ENCODE data around the gene MSANTD3. TPM values are rescaled to one million over a fixed set of nuclear protein-coding genes. Genes with fewer than 3 reads are reported as not detected.

The MSANTD3 gene
- total and polyA plus RNA-seq, 2 of the 13 experiments (the other 11 are each of a cell fraction or from before 2014, with no cell fraction given): 10.1 to 19.2 TPM

DNA sequence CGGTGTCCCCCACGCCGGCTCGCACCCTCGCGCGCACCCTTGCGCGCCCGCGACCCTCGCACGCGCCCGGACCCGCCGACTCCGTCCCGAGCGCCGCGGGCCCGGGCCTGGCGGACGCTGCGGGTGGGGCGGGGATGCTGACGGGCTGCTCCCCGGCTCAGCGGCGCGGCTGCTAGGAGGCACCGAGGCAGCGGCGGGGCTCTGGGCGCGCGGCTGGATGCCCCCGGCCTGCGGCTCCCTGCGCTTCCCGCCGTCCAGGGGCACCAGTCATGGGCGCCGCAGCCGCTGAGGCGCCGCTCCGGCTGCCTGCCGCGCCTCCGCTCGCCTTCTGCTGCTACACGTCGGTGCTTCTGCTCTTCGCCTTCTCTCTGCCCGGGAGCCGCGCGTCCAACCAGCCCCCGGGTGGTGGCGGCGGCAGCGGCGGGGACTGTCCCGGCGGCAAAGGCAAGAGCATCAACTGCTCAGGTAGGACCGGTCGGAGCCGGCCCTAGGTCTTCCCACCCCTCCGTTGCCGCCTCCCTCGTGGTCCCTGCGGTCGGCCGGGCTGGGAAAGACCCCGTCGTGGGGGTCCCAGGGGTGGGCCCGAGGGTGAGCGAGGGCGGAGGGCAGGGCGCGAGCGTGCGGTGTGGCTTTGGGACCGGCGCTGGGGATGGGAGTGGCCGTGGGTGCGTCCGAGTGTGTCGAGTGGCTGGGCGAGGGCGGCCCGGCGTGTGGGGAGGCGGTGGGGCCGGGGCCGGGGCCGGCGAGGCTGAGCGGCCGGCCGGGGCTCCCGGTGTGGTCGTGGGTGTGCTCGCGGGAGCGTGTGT is 46.5 kb downstream of the MSANTD3 start (continued):
- no peak for TF ChIP-seq ZBTB38 (CRISPR knock-in tag; IDR thresholded peaks at IDR 0.05)
- no peak for TF ChIP-seq ZBTB21 (CRISPR knock-in tag; IDR thresholded peaks at IDR 0.05)
- peak; percentile 98 for TF ChIP-seq ZNF777 (CRISPR knock-in tag; IDR thresholded peaks at IDR 0.05)
- TF ChIP-seq ZNF614 (CRISPR knock-in tag; IDR thresholded peaks at IDR 0.05; ENCODE audit: borderline replicate concordance): no peak
- TF ChIP-seq SATB2 (CRISPR knock-in tag; IDR thresholded peaks at IDR 0.05): no peak
- TF ChIP-seq ZNF709 (CRISPR knock-in tag; IDR thresholded peaks at IDR 0.05): 0 out of 2 replicates have a peak, but pooled peaks have one; percentile 53
- TF ChIP-seq, protein P1, sequence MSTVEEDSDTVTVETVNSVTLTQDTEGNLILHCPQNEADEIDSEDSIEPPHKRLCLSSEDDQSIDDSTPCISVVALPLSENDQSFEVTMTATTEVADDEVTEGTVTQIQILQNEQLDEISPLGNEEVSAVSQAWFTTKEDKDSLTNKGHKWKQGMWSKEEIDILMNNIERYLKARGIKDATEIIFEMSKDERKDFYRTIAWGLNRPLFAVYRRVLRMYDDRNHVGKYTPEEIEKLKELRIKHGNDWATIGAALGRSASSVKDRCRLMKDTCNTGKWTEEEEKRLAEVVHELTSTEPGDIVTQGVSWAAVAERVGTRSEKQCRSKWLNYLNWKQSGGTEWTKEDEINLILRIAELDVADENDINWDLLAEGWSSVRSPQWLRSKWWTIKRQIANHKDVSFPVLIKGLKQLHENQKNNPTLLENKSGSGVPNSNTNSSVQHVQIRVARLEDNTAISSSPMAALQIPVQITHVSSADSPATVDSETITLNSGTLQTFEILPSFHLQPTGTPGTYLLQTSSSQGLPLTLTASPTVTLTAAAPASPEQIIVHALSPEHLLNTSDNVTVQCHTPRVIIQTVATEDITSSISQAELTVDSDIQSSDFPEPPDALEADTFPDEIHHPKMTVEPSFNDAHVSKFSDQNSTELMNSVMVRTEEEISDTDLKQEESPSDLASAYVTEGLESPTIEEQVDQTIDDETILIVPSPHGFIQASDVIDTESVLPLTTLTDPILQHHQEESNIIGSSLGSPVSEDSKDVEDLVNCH (CRISPR knock-in tag; IDR thresholded peaks at IDR 0.05): no peak
- TF ChIP-seq FOSL2 (CRISPR knock-in tag; IDR thresholded peaks at IDR 0.05): no peak
- TF ChIP-seq RFX1 (IDR thresholded peaks at IDR 0.05): no peak
- TF ChIP-seq TBL1XR1 (IDR thresholded peaks at IDR 0.05; ENCODE audit: borderline replicate concordance, low read length, partially characterized antibody): no peak
- TF ChIP-seq RBM39 (IDR thresholded peaks at IDR 0.05; ENCODE audit: low read depth, low read length, poor library complexity, severe bottlenecking): no peak
- no peak; the same call in 1 of the 2 replicates for TF ChIP-seq HNF4G (IDR thresholded peaks at IDR 0.05; ENCODE audit: borderline replicate concordance, low read depth, low read length)
- no peak for TF ChIP-seq HNF4G (CRISPR knock-in tag; IDR thresholded peaks at IDR 0.05; ENCODE audit: borderline replicate concordance, low read depth)
- TF ChIP-seq MIXL1 (CRISPR knock-in tag; IDR thresholded peaks at IDR 0.05): no peak
- TF ChIP-seq ZNF329 (CRISPR knock-in tag; IDR thresholded peaks at IDR 0.05; ENCODE audit: low read depth): no peak
- no peak for TF ChIP-seq MYC (CRISPR knock-in tag; IDR thresholded peaks at IDR 0.05; ENCODE audit: borderline replicate concordance)
- TF ChIP-seq, protein P2, sequence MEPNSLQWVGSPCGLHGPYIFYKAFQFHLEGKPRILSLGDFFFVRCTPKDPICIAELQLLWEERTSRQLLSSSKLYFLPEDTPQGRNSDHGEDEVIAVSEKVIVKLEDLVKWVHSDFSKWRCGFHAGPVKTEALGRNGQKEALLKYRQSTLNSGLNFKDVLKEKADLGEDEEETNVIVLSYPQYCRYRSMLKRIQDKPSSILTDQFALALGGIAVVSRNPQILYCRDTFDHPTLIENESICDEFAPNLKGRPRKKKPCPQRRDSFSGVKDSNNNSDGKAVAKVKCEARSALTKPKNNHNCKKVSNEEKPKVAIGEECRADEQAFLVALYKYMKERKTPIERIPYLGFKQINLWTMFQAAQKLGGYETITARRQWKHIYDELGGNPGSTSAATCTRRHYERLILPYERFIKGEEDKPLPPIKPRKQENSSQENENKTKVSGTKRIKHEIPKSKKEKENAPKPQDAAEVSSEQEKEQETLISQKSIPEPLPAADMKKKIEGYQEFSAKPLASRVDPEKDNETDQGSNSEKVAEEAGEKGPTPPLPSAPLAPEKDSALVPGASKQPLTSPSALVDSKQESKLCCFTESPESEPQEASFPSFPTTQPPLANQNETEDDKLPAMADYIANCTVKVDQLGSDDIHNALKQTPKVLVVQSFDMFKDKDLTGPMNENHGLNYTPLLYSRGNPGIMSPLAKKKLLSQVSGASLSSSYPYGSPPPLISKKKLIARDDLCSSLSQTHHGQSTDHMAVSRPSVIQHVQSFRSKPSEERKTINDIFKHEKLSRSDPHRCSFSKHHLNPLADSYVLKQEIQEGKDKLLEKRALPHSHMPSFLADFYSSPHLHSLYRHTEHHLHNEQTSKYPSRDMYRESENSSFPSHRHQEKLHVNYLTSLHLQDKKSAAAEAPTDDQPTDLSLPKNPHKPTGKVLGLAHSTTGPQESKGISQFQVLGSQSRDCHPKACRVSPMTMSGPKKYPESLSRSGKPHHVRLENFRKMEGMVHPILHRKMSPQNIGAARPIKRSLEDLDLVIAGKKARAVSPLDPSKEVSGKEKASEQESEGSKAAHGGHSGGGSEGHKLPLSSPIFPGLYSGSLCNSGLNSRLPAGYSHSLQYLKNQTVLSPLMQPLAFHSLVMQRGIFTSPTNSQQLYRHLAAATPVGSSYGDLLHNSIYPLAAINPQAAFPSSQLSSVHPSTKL (CRISPR knock-in tag; IDR thresholded peaks at IDR 0.05): 0 out of 2 replicates have a peak, but pooled peaks have one; percentile 13
- no peak for TF ChIP-seq CBFB (CRISPR knock-in tag; IDR thresholded peaks at IDR 0.05)
- no peak for TF ChIP-seq HNRNPH1 (optimal IDR thresholded peaks at IDR 0.05; ENCODE audit: low read depth, low read length)
- TF ChIP-seq ZNF12 (CRISPR knock-in tag; IDR thresholded peaks at IDR 0.05): no peak
- TF ChIP-seq, protein P3, sequence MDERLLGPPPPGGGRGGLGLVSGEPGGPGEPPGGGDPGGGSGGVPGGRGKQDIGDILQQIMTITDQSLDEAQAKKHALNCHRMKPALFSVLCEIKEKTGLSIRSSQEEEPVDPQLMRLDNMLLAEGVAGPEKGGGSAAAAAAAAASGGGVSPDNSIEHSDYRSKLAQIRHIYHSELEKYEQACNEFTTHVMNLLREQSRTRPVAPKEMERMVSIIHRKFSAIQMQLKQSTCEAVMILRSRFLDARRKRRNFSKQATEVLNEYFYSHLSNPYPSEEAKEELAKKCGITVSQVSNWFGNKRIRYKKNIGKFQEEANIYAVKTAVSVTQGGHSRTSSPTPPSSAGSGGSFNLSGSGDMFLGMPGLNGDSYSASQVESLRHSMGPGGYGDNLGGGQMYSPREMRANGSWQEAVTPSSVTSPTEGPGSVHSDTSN (CRISPR knock-in tag; IDR thresholded peaks at IDR 0.05): no peak
- TF ChIP-seq ARNT2 (CRISPR knock-in tag; IDR thresholded peaks at IDR 0.05; ENCODE audit: low read depth): no peak
- no peak for TF ChIP-seq ZSCAN31 (CRISPR knock-in tag; IDR thresholded peaks at IDR 0.05; ENCODE audit: low read depth)
- no peak for TF ChIP-seq YY1 (IDR thresholded peaks at IDR 0.05; ENCODE audit: insufficient read depth, insufficient replicate concordance, low read depth, low read length)
- TF ChIP-seq ZNF232 (CRISPR knock-in tag; IDR thresholded peaks at IDR 0.05; ENCODE audit: borderline replicate concordance): no peak
